Fibroblast of skin of abdomen (primary cell): ENCODE results near the gene MLST8. TPM values are rescaled to one million over a fixed set of nuclear protein-coding genes. Genes with fewer than 3 reads are reported as not detected.

Experiments used
- DNase-seq: peaks from one replicate; pipeline ENCODE4 v3.0.0-alpha.2; 2013
- polyA plus RNA-seq, 2 experiments: library from polyadenylated mRNA; unstranded; fragments of 120-200 nt; gene quantifications; one replicate each; pipeline ENCODE4 v1.2.1, GENCODE V29; 2013; ENCODE audit not compliant: insufficient read length in 2 of 2

The MLST8 gene
- 46.1 TPM for polyA plus RNA-seq (2013, experiment 1 of 2; ENCODE audit: insufficient read length)
- 45.9 TPM for polyA plus RNA-seq (2013, experiment 2 of 2; ENCODE audit: insufficient read length)

GRCh38 chr16:2205104-2205966 lies at the start of gene MLST8:
MLST8 (plus strand) TSS chr16:2205454; CDS start chr16:2206086, 632 bp downstream.
- DNase-seq = peak; percentile 83

GRCh38 chr16:2155977-2156848 lies 49.0 kb upstream of the MLST8 start:
- DNase-seq = peak; percentile 56

- DNase-seq = no peak
Measured at GRCh38 chr16:2156849-2157224, 48.4 kb upstream of the MLST8 start.

- DNase-seq = no peak
Measured at GRCh38 chr16:2157480-2158261, 47.6 kb upstream of the MLST8 start.

GRCh38 chr16:2158262-2158638 lies 47.0 kb upstream of the MLST8 start:
- no peak for DNase-seq

- DNase-seq = no peak
Measured at GRCh38 chr16:2159175-2159838, 45.9 kb upstream of the MLST8 start.

GRCh38 chr16:2160915-2161551 lies 44.2 kb upstream of the MLST8 start:
- peak; percentile 73 for DNase-seq

- DNase-seq = no peak
Measured at GRCh38 chr16:2161911-2162310, 43.3 kb upstream of the MLST8 start.

GRCh38 chr16:2162676-2163118 lies 42.6 kb upstream of the MLST8 start:
- DNase-seq = no peak

- DNase-seq = no peak
Measured at GRCh38 chr16:2163211-2163881, 41.9 kb upstream of the MLST8 start.

GRCh38 chr16:2165861-2166260 lies 39.4 kb upstream of the MLST8 start:
- DNase-seq = no peak

GRCh38 chr16:2166263-2167067 lies 38.8 kb upstream of the MLST8 start:
- no peak for DNase-seq

GRCh38 chr16:2167068-2167638 lies 38.1 kb upstream of the MLST8 start:
- DNase-seq = no peak

GRCh38 chr16:2170080-2170479 lies 35.2 kb upstream of the MLST8 start:
- DNase-seq = no peak

GRCh38 chr16:2170587-2171435 lies 34.4 kb upstream of the MLST8 start:
- no peak for DNase-seq

- DNase-seq = no peak
Measured at GRCh38 chr16:2171601-2172178, 33.6 kb upstream of the MLST8 start.

GRCh38 chr16:2172688-2173335 lies 32.4 kb upstream of the MLST8 start:
- DNase-seq = no peak

GRCh38 chr16:2173366-2173765 lies 31.9 kb upstream of the MLST8 start:
- no peak for DNase-seq
